Measurements from ENCODE around the gene ASF1B. TPM values are rescaled to one million over a fixed set of nuclear protein-coding genes. Genes with fewer than 3 reads are reported as not detected.

ASF1B gene
- total and polyA plus RNA-seq, 2 experiments from 2014 or later, result 33.3 to 36.9 TPM

GRCh38 chr19:14145381-14145780, 9.0 kb upstream of the ASF1B start:
- Histone ChIP-seq H3K4me1 (ENCODE audit: insufficient read depth) (peaks cover 26% of the 10 kb centered on the region; the same call in 1 of the 2 replicates), H3K36me3 (ENCODE audit: insufficient read depth) (no peaks in the 10 kb centered on the region; the same call in 1 of the 2 replicates), H2AFZ (no peak overlapping the region), H3F3A (replicated peaks; ENCODE audit: low read depth) (0 out of 2 replicates have a peak, but pooled peaks cover 10% of the 10 kb centered on the region), H3K4me2 (no peak overlapping the region), H3K27ac (ENCODE audit: low read depth) (no peak overlapping the region), H4K20me1 (replicated peaks; ENCODE audit: insufficient read depth) (peaks cover 12% of the 10 kb centered on the region; the same call in 1 of the 2 replicates), H3K27me3 (ENCODE audit: insufficient read depth) (no peaks in the 10 kb centered on the region), H3K4me3 (no peak overlapping the region), H3K79me2 (replicated peaks; ENCODE audit: insufficient read depth) (no peaks in the 10 kb centered on the region), H3K9me2 (ENCODE audit: insufficient read depth) (no peaks in the 10 kb centered on the region)
- ATAC-seq (no peak), DNase-seq (ENCODE audit: low spot score) (no peak)
- no peak overlapping the region for H3K4me3 Mint-ChIP-seq
- H3K27me3 Mint-ChIP-seq (ENCODE audit: insufficient read depth, low read depth, poor library complexity), result peaks cover 19% of the 10 kb centered on the region
- H3K27ac Mint-ChIP-seq, result no peak overlapping the region
- peaks cover 3% of the 10 kb centered on the region; the same call in 1 of the 3 replicates for H3K9me3 Mint-ChIP-seq
- no peaks in the 10 kb centered on the region; the same call in 2 of the 3 replicates for H3K36me3 Mint-ChIP-seq (ENCODE audit: low read depth)
- H3K4me1 Mint-ChIP-seq, result peaks cover 32% of the 10 kb centered on the region
- TF ChIP-seq REST (IDR thresholded peaks at IDR 0.05; ENCODE audit: unreplicated experiment) (no peak), CREB1 (CRISPR knock-in tag; IDR thresholded peaks at IDR 0.05; ENCODE audit: low read depth) (no peak), ZNF331 (CRISPR knock-in tag; IDR thresholded peaks at IDR 0.05; ENCODE audit: low read depth) (no peak), JUNB (IDR thresholded peaks at IDR 0.05; ENCODE audit: unreplicated experiment) (no peak), EZH2 (IDR thresholded peaks at IDR 0.05; ENCODE audit: low read depth, unreplicated experiment) (no peak), NANOG (IDR thresholded peaks at IDR 0.05; ENCODE audit: borderline replicate concordance) (no peak), ZNF462 (CRISPR knock-in tag; IDR thresholded peaks at IDR 0.05) (no peak)

Measured in GM23338 (cell line).